ENCODE data around the gene ZNF473. TPM values are rescaled to one million over a fixed set of nuclear protein-coding genes. Genes with fewer than 3 reads are reported as not detected.

Gene ZNF473
- 7.3 and 10.4 TPM in 2 replicates for total RNA-seq

DNA sequence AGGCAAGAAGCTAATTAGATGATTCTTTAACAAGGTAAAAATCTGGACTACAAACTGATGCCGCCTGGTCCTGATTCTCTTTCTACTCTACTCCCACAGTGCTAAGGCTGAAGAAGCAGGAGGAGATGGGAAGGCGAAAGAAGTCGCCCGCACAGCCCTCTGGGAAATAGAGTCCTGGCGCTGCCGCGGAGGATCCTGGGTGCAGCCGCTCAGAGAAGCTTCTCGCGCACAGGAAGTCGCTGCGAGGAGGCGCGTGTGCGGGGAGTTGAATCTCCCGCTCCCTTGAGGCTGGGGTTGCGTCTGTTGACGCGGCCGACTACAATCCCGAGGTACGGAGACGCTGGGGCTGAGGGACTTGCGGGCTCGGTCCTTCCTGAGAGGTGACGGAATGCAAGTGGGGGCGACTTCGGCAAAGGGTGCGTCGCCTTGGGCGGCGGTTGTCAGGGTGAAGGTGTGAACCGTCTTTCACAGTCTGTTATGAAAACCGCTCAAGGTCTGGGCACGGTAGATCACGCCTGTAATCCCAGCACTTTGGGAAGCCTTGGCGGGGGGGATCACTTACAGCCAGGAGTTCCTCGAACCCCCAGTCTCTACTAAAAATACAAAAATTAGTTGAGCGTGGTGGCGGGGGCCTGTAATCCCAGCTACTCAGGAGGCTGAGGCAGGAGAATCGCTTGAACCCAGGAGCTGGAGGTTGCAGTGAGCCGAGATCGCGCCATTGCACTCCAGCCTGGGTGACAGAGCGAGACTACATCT, at the start of gene ZNF473:
ZNF473 (plus strand) TSS at position 212 of the 756 bp plus-strand sequence. CDS start 5,078 bp downstream, outside the sequence.
- DNase-seq (ENCODE audit: low read depth, low spot score): peak; percentile 76

DNA sequence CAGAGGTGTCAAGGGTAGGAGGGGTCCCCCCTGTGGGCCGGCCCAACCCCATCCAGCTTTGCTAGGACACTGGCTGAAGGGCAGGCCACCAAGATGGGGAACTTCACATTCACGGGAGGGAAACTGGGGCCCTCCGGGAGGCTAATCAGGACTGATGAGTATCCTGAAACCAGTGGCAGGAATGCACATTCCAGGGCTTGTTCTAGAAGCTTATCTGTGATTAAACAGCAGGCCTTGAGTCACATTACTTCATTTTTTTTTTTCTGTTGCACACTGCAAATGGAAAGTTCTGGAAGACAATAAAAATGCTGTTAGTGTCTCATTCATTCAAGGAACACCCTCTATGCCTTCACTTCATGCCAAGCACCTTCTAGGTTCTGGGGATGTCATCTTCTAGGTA, 49.3 kb upstream of the ZNF473 start:
- DNase-seq (ENCODE audit: low read depth, low spot score): no peak

- DNase-seq (ENCODE audit: low read depth, low spot score): no peak
Measured at GRCh38 chr19:49977076-49977475, 48.7 kb upstream of the ZNF473 start.

DNA sequence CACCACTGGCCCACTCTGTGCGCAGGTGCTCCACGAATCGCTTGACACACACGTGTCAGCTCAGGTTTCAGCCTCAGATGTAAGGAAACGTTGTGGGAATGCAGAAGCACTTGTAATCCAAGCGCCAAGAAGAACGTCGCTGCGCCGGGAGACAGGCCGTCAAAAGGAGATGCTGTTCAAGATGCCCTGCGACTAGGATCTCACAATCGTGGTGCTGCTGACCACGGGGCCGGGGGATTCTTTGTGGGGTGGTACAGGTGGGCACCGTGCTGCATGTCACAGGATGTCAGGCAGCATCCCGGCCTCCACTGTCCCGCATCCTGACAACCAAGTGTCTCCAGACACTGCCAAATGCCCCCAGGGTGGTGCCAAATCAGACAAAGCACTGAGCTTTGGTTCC, 47.9 kb upstream of the ZNF473 start:
- DNase-seq (ENCODE audit: low read depth, low spot score): no peak

DNA sequence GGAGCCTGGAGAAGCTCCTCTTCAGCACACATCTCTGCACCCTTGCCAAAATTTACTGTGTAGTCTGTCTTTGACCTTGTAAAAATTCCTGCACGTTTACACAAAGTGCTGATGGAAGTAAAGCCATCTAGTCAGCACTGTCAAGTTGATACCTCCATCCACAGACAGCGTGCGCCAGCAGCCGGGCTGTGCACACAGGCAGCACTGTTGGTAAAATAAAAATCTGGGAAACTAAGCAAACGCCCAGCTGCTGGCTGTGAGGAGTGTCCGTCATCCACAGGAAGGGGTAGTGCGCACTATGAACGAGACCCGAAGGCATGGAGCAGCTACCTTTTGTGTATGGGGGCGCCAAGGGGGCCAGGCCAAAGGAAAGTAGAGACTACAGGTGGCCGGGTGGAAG, 47.5 kb upstream of the ZNF473 start:
- DNase-seq (ENCODE audit: low read depth, low spot score): no peak

GRCh38 chr19:49981603-49982593, 43.9 kb upstream of the ZNF473 start:
- no peak for DNase-seq (ENCODE audit: low read depth, low spot score)

DNA sequence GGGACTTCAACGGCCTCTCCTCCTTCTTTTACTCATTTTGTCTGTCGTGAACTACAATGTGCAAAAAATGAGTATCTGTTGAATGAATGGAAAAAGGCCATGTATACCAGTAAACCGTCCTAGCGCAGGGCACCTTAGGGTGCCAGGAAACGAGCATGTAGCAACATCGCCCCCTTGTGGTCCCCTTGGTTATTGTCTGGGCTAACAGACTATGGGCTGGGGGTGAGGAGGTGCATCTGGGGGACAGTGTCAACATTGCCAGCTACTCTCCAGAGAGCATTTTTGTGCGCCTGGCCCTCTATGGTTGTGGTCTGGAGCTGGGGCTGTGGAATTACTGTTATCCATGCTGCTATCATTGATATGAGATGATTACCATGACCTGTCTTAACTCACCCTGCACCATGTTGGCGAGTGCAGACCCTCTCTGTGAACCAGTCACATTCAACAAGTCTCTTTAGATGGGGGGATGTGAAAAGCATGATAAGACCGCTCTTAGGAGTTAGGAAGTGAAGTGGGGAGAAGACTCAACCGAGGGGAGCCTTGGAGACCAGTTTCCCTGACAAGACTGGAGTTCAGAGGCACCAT, 42.1 kb upstream of the ZNF473 start:
- no peak for DNase-seq (ENCODE audit: low read depth, low spot score)

- no peak for DNase-seq (ENCODE audit: low read depth, low spot score)
Measured at GRCh38 chr19:49984491-49984890, 41.3 kb upstream of the ZNF473 start.

- peak; percentile 20 for DNase-seq (ENCODE audit: low read depth, low spot score)
Measured at GRCh38 chr19:49985871-49986270, 39.9 kb upstream of the ZNF473 start.

GRCh38 chr19:49986354-49986753, 39.5 kb upstream of the ZNF473 start:
- DNase-seq (ENCODE audit: low read depth, low spot score): no peak

DNA sequence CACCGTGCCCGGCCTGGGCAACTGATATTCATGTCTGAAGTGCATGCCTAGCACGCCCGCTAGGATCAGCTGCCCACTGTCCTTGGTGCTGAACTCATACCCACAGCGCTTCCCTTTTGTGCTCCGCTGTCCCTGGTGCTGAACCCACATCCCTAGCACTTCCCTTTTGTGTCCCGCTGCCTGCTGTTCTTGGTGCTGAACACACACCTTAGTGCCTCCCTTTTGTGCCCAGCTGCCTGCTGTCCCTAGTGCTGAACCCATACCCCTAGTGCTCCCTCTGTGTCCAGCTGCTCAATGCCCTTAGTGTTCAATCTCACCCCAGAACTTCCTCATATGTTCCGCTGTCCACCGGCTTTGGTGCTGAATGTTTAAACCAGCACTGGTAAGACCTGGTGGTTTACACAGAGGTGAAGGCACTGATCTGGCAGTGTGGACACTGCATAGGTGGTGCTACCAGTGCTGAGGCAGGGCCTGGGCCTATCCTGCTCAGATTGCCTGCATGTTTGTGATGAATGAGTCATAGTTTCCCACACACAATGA, 38.6 kb upstream of the ZNF473 start:
- DNase-seq (ENCODE audit: low read depth, low spot score): peak; percentile 74

DNA sequence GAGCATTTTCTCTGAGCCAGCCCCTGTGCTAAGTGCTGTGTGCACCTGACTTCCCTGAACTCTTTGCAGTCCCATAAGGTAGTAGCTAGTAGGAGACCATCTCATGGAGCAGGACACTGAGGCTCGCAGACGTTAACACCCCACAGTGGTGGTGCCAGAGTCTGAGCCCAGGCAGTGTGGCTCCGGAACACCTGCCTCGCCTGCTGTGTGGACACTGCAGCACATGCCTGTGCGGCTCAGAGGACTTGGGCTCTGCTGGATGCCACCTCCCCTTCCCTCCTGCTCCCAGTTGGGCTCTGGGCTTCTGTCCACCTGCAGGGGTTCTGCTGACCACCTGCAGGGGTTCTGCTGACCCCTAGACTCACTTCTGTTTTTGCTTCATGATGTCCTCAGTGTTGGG, 37.8 kb upstream of the ZNF473 start:
- DNase-seq (ENCODE audit: low read depth, low spot score): no peak

DNA sequence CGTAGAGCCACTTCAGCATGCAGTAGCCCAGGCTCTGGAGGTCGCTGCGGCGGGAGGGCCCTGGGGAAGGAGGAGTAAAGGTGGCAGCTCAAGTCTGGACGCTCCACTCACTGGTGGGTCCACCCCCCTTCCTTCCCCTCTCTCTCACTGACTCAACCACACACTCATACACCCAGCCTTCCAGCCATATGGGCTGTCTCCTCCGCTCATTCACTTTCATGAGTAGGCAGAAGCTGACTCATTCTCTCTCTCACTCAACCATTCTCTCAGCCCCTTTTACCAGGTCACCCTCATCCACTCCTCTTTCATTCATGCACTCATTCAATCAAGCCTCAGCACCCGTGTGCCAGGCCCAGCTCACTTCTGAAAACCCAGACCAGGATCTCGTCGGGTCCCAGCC, 37.4 kb upstream of the ZNF473 start:
- DNase-seq (ENCODE audit: low read depth, low spot score): no peak

- no peak for DNase-seq (ENCODE audit: low read depth, low spot score)
Measured at GRCh38 chr19:49997709-49998108, 28.1 kb upstream of the ZNF473 start.

DNA sequence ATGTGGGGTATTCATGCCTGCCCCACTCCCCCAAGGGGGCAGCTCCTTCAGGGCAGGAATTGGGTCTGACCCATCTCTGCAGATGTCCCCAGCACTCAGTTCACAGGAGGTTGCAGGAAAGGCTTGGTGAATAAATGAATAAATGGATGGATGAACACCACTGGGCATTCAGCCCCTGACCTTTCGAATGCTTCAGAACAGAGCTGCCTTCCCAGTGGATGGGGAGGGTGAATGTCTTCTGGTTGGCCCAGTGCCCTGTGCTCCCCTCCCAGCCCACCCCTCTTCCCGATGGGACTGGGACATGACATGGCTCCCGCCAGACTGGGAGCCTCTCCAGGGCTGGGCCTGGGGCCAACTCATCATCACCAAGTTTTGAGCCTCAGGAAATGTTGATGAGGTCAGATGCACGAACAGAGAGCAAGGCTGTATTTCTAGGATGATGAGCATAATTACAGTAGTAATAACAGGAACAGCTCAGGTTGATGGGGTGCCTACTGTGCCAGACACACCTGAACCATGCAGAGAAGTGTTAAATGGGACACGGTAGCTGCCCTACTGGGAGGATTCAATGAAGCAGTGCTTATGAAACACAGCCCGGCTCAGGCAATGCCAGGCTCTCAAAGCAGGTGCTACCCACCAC, 26.3 kb upstream of the ZNF473 start:
- no peak for DNase-seq (ENCODE audit: low read depth, low spot score)

DNA sequence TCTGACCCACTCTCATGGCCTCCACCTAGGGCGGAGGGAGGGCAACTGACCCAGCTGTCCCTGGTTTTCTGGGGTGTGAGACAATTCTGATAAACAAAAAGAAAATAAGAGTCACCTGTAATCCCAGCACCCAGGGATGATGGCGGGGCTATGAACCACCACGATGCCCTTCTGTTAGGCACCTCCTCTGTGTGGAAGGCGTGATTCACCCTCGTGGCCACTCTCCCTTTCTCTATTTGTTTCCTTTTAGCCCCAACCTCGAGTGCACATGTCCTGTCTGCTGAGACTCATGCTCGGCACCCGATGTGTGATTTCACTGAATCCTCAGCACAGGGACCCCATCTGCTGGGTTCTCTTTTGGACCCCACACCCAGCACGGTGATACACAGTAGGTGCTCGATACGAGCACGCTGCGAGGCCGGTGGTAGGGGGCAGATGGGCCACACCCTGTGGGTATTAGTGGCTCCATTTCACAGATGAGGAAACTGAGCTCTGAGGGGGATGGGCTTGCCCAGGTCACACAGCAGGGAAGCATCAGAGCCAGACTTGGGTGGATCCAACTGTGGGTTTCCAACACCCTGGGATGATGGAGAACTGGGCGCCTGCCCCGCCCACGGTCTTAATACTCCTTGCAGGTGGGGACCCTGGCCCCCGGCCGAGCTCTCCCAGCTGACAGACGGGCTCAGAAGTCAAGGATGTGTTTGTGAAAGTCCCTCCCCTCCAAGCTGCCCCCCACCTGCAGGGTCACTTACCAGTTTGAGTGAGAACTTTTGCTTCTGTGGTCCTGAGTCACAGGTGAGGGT, 25.6 kb upstream of the ZNF473 start:
- DNase-seq (ENCODE audit: low read depth, low spot score): no peak

DNA sequence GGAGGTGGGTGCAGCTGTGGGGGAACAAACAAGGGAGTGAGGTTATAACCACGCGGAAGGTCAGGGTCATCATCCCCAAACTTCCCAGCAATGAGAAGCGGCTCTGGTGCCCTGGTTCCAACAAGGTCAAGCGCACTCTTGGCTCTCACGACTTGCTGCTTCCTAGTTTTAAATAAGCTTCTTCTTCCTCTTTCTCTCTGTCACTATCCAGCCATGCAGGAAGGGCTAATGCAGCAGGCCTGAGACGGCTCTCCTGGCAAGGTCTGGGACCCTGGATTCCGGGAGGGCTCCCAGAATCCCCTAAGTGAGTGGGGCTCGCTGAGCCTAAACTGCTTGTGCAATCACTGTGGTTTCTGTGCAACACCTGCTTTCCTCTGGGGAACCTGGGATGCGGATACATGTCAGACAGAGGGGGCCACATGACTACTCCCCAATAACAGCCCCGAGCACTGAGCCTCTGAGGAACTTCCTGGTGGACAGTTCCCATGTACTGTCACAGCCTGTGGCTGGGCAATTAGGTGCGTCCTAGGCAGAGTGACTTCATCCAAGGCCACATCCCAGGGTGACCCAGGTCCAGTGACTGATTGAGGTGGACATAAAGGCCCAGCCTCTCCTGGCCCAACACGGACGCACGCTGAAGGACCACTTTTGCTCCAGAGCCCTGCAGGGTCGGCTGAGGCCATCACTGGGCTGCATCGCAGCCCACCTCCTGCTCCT, 24.8 kb upstream of the ZNF473 start:
- DNase-seq (ENCODE audit: low read depth, low spot score): no peak

- DNase-seq (ENCODE audit: low read depth, low spot score): no peak
Measured at GRCh38 chr19:50001775-50002174, 24.0 kb upstream of the ZNF473 start.

DNA sequence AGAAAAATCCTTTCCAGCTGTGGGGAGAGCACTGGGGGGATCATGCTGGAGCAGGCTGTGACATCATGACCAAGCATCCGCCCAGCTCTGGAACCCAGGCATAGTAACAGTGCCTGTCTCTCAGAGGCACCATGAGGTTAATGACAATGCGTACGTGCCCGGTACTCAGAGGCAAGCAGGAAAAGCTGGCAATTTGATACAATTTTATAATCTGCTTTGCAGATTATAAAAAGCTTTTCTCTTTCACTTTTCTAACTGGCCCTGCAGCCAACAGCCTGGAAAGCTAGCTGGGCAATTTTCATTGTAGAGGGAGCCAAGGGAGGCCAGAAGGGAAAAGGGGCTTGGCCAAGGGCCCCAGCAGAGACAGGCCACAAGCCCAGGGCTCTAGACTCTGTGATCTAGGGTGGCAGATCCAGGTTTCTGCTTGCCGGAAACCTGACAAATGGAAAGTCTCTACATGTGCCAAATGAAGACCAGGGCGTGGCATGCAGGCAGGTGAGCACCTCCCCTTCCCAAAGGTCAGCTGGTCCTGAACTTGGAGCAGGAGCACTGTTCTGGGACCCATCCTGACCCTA, 23.3 kb upstream of the ZNF473 start:
- no peak for DNase-seq (ENCODE audit: low read depth, low spot score)
